Astrocyte (in vitro differentiated cells and primary cell): ENCODE measurements around the gene UBE2G2.

Experiments
- CTCF ChIP-seq: IDR thresholded peaks from 2 replicates; pipeline ENCODE4 v1.5.1; 2011; ENCODE audit warnings: low read depth, mild to moderate bottlenecking, inconsistent platforms, low read length, moderate library complexity; ENCODE audit not compliant: insufficient read depth
- EZH2 ChIP-seq: IDR thresholded peaks from 2 replicates; pipeline ENCODE4 v1.6.1; 2012; ENCODE audit warnings: mild to moderate bottlenecking, low read length, inconsistent platforms; ENCODE audit not compliant: insufficient read depth

DNA sequence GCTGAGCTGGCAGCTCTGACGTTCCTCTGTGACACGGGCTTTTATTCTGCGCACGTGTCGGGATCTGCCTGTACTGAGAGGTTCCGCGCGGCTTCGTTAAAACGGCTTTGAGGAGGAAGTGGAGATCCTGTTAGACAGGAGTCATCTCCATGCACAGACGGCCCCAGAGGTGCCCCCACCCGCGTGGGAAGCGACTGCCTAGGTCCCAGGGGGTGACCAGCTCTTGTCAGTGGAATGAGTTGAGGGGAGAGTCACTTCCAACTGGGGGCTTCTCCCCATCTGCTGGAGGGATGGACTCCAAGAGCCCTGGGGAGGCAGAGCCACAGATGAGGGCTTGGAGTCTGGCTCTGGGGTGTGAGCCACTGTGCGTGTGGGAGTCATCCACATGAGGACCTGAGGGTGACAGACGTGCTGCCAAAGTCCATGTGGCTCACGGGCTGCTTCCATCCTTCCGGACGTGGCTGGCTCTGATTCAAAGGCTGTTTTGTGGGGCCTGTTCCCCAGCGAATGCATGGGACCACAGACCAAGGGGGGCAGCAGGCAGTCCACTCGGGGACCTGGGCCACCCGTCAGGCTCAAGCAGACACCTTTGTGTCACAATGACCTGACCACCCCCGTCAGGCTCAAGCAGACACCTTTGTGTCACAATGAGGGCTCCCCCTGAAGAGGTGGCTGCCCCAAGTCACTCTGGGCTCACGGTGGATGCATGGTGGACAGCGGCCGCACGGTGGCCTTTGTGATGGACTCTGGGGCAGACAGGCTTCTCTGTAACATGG is 45.1 kb upstream of the UBE2G2 start:
- TF ChIP-seq CTCF (no peak), EZH2 (no peak)
